Measurements from ENCODE around the gene ACAD11.

- TF ChIP-seq CTCF (IDR thresholded peaks at IDR 0.05) (no peak), ZFX (IDR thresholded peaks at IDR 0.05; ENCODE audit: borderline replicate concordance) (no peak)
These were observed 36.0 kb downstream of the ACAD11 start for GRCh38 chr3:132623646-132624045.

All from 22Rv1 (cell line).